B cell (primary cell): Measurements from ENCODE around the gene UBA1. TPM values are rescaled to one million over a fixed set of nuclear protein-coding genes. Genes with fewer than 3 reads are reported as not detected.

Source experiments
- ATAC-seq: fragments of 200-7000 bp; cut with Tn5 transposase; one replicate; pipeline ENCODE4 v1.10.0; 2021; ENCODE audit warnings: low read depth, mild to moderate bottlenecking, moderate number of reproducible peaks, moderate library complexity
- CTCF ChIA-PET: fragments of 350-600 bp; sonication (Branson Sonifier 250); formaldehyde crosslinking; loops from one replicate; lab custom pipeline; 2021; ENCODE audit warnings: antibody characterized with exemption, inconsistent platforms; lab: Charles Lee
- POLR2A ChIA-PET: fragments of 350-600 bp; sonication (Branson Sonifier 250); formaldehyde crosslinking; loops from one replicate; lab custom pipeline; 2021; ENCODE audit warnings: antibody characterized with exemption; lab: Charles Lee
- DNase-seq: peaks from one replicate; pipeline ENCODE4 v3.0.0; 2013
- H2AFZ ChIP-seq: 2 replicates; pipeline ENCODE4 v1.6.1; 2012; ENCODE audit warnings: mild to moderate bottlenecking, low read depth, low read length; ENCODE audit not compliant: insufficient read depth, poor library complexity, severe bottlenecking
- H3K27ac ChIP-seq, 2 donors: 1 replicate in 1 of 2; 2 replicates in 1 of 2; pipeline ENCODE4 v1.5.1; 2012 to 2013; ENCODE audit warnings: low read length in 2 of 2, mild to moderate bottlenecking in 2 of 2, moderate library complexity in 1 of 2
- H3K27me3 ChIP-seq, 4 experiments: fragments of 200-600 bp in 1 of 4; sonication (generic) in 1 of 4; replicated peaks in 1 of 4; 1 replicate in 2 of 4; 2 replicates in 2 of 4; pipeline versions ENCODE4 v1.6.1 to v1.7.0; 2013 to 2016; ENCODE audit warnings: low read length in 3 of 4, mild to moderate bottlenecking in 2 of 4, mixed read lengths in 1 of 4, moderate library complexity in 1 of 4; ENCODE audit not compliant: insufficient read depth in 4 of 4, control insufficient read depth in 3 of 4; ENCODE audit errors: control extremely low read depth in 1 of 4
- H3K36me3 ChIP-seq, 2 experiments: replicated peaks in 1 of 2; 1 replicate in 1 of 2; 2 replicates in 1 of 2; pipeline versions ENCODE4 v1.6.1 to v1.7.1; 2013; ENCODE audit warnings: low read length in 1 of 2; ENCODE audit not compliant: insufficient read depth in 2 of 2, control insufficient read depth in 1 of 2; ENCODE audit errors: control extremely low read depth in 1 of 2, extremely low read depth in 1 of 2
- H3K4me1 ChIP-seq, 2 donors: fragments of 200-600 bp in 1 of 2; sonication (generic) in 1 of 2; 1 replicate in 1 of 2; 2 replicates in 1 of 2; pipeline versions ENCODE4 v1.5.1 to v1.6.1; 2013 to 2017; ENCODE audit warnings: low read length in 2 of 2; ENCODE audit not compliant: control insufficient read depth in 2 of 2, insufficient read depth in 2 of 2
- H3K4me2 ChIP-seq: replicated peaks from 2 replicates; pipeline ENCODE3; 2012; ENCODE audit warnings: mild to moderate bottlenecking, low read depth, low read length; ENCODE audit not compliant: poor library complexity, severe bottlenecking
- H3K4me3 ChIP-seq, 5 experiments: fragments of 200-600 bp in 1 of 5; sonication (generic) in 1 of 5; 1 replicate in 3 of 5; 2 replicates in 2 of 5; pipeline versions ENCODE4 v1.5.1 to v1.7.0; 2011 to 2016; ENCODE audit warnings: low read length in 4 of 5, mild to moderate bottlenecking in 4 of 5, low read depth in 2 of 5, control low read depth in 1 of 5, moderate library complexity in 1 of 5; ENCODE audit not compliant: insufficient read depth in 1 of 5; ENCODE audit errors: control extremely low read depth in 1 of 5, extremely low read depth in 1 of 5
- H3K79me2 ChIP-seq: fragments of 200-600 bp; sonication (generic); one replicate; pipeline ENCODE4 v1.6.0; 2016; ENCODE audit warnings: low read length; ENCODE audit not compliant: control insufficient read depth, insufficient read depth
- H3K9ac ChIP-seq: fragments of 200-600 bp; sonication (generic); 2 replicates; pipeline ENCODE4 v1.6.1; 2017; ENCODE audit warnings: mild to moderate bottlenecking, low read length, moderate library complexity
- H3K9me3 ChIP-seq, 3 donors: one replicate each; pipeline versions ENCODE4 v1.6.1 to v1.7.1; 2013; ENCODE audit warnings: low read length in 2 of 3; ENCODE audit not compliant: control insufficient read depth in 2 of 3, insufficient read depth in 1 of 3; ENCODE audit errors: control extremely low read depth in 1 of 3
- H4K20me1 ChIP-seq: 2 replicates; pipeline ENCODE4 v1.6.0; 2012; ENCODE audit warnings: mild to moderate bottlenecking, low read length; ENCODE audit not compliant: insufficient read depth, control insufficient read depth, poor library complexity, severe bottlenecking
- H3K27ac Mint-ChIP-seq: one replicate; pipeline ENCODE4 v1.8.0; 2021; ENCODE audit warnings: mixed read lengths
- H3K27me3 Mint-ChIP-seq: one replicate; pipeline ENCODE4 v1.8.0; 2021; ENCODE audit warnings: mixed read lengths
- H3K4me1 Mint-ChIP-seq: one replicate; pipeline ENCODE4 v1.8.0; 2021; ENCODE audit warnings: mixed read lengths
- H3K4me3 Mint-ChIP-seq: one replicate; pipeline ENCODE4 v1.8.0; 2021; ENCODE audit warnings: mixed read lengths
- H3K9me3 Mint-ChIP-seq: one replicate; pipeline ENCODE4 v1.8.0; 2022; ENCODE audit warnings: mixed read lengths; ENCODE audit not compliant: insufficient read depth
- EZH2 ChIP-seq: IDR thresholded peaks from 2 replicates; pipeline ENCODE4 v1.6.1; 2012; ENCODE audit warnings: borderline replicate concordance, low read depth, mild to moderate bottlenecking, moderate library complexity, low read length; ENCODE audit not compliant: insufficient read depth, poor library complexity, severe bottlenecking
- WGBS: methylation state at CpG from one replicate; pipeline ENCODE4 v1.1.5; 2013; ENCODE audit warnings: missing lambda C conversion rate; ENCODE audit not compliant: insufficient coverage; 5-methylcytosine and 5-hydroxymethylcytosine counted together
- intact Hi-C: fragments of 100-400 bp; cut with micrococcal nuclease; formaldehyde crosslinking; loops from one replicate; pipeline ENCODE4 v1.10.0; 2022
- polyA plus RNA-seq: library from polyadenylated mRNA; depleted of rRNA; stranded (reverse); fragments of >200 nt; gene quantifications from 2 replicates; pipeline ENCODE4 v1.2.3, GENCODE V29; 2012
- total RNA-seq, 2 donors: library from RNA; stranded (reverse); fragments of 120-200 nt in 1 of 2; gene quantifications; 1 replicate in 1 of 2; 2 replicates in 1 of 2; pipeline versions ENCODE4 v1.2.3 to v1.2.4, GENCODE V29; 2013 to 2022

UBA1 gene
- total and polyA plus RNA-seq, 2 donors (not counting 1 experiment from before 2014, with no cell fraction given) = 166 to 211 TPM

GRCh38 chrX:47187106-47187677 is 6.4 kb upstream of the UBA1 start:
- no peaks in the 10 kb centered on the region for H3K27me3 Mint-ChIP-seq
- no peak overlapping the region for H3K27ac ChIP-seq
- H3K9me3 ChIP-seq = no peaks in the 10 kb centered on the region
- no peak for DNase-seq
- no peaks in the 10 kb centered on the region for H3K79me2 ChIP-seq
- no peak overlapping the region for H3K4me3 Mint-ChIP-seq
- TF ChIP-seq EZH2 = no peak
- peaks cover 15% of the 10 kb centered on the region for H3K4me1 Mint-ChIP-seq
- H3K9ac ChIP-seq = no peak overlapping the region
- intact Hi-C loops = no loop called here
- no peaks in the 10 kb centered on the region for H3K27me3 ChIP-seq
- peaks cover 4 to 15% of the 10 kb centered on the region in 2 donors for H3K4me1 ChIP-seq
- POLR2A ChIA-PET = no interaction called here
- no peak overlapping the region for H3K4me2 ChIP-seq
- no peaks in the 10 kb centered on the region for H4K20me1 ChIP-seq
- no peaks in the 10 kb centered on the region for H3K9me3 Mint-ChIP-seq
- CTCF ChIA-PET = no interaction called here
- WGBS = no CpG with 5 or more reads among the region's 4 CpGs
- peak overlapping the region; percentile 56 for H3K27ac Mint-ChIP-seq
- no peak overlapping the region for H2AFZ ChIP-seq
- H3K4me3 ChIP-seq = no peak overlapping the region
- H3K36me3 ChIP-seq = peaks cover 0 to 14% of the 10 kb centered on the region in 2 experiments
- no peak for ATAC-seq

DNA sequence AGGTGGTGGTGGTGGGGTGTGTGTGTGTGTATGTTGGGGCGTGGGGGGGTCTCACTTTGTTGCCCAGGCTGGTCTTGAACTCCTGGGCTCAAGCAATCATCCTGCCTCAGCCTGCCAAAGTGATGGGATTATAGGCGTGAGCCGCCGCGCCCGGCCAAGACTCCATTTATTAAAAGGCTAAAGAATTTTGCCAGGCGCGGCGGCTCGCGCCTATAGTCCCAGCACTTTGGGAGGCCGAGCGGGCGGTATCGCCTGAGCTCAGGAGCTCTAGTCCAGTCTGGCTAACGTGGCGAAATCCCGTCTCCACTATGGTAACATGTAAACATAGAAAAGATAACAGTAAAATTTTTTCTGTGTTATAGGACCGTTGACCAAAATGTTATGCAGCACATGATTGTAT is 3.7 kb upstream of the UBA1 start:
- Mint-ChIP-seq H3K4me3 (no peak overlapping the region), H3K27me3 (no peaks in the 10 kb centered on the region), H3K4me1 (peaks cover 35% of the 10 kb centered on the region), H3K27ac (no peak overlapping the region), H3K9me3 (no peaks in the 10 kb centered on the region)
- no peaks in the 10 kb centered on the region for H4K20me1 ChIP-seq
- ATAC-seq = no peak
- peaks cover 17% of the 10 kb centered on the region for H3K79me2 ChIP-seq
- H3K9me3 ChIP-seq = no peaks in the 10 kb centered on the region
- CTCF ChIA-PET = interaction anchor here (3.8 kb wide), 1 partner anchor 333 kb away, joined by 23 read pairs; no protein-coding TSS in a partner anchor
- no peak for DNase-seq
- no peak overlapping the region for H3K9ac ChIP-seq
- no peak overlapping the region for H3K4me3 ChIP-seq
- TF ChIP-seq EZH2 = no peak
- peaks cover 18 to 33% of the 10 kb centered on the region in 2 donors for H3K4me1 ChIP-seq
- POLR2A ChIA-PET = interaction anchor here (1.5 kb wide), 1 partner anchor 45 kb away, joined by 7 read pairs; the partner anchor contains the start of genes NDUFB11 and RBM10
- no CpG with 5 or more reads among the region's 19 CpGs for WGBS
- no peaks in the 10 kb centered on the region for H3K27me3 ChIP-seq
- H3K4me2 ChIP-seq = no peak overlapping the region
- intact Hi-C loops = loop anchor here (5.0 kb wide), 2 partner anchors 122 to 462 kb away; partner anchors contain the start of gene ELK1
- no peak overlapping the region for H2AFZ ChIP-seq
- no peak overlapping the region for H3K27ac ChIP-seq
- peaks cover 0 to 7% of the 10 kb centered on the region in 2 experiments for H3K36me3 ChIP-seq
